ENCODE data around the gene ANO2.

The ANO2 gene

DNA sequence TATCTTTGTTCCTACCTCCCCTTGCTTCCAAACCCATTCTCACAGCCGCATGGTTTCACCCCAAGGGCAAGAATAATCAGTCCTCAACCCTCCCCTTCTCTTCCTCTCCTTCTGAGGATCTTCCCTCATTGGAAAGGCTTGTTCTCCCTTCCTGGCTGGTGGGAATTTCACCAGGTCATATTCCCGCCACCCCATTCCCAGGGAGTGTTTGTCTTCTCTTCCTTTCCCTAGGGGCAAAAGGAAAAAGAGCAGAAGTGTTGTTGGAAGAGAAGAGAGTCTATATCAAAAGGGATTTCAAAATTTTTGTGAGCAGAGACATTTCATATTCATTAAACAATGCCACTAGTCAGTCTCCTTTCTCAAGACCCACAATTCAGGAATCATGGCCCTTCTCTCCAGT lies 176.9 kb downstream of the ANO2 start:
- no peak overlapping the region for H3K4me3 ChIP-seq (ENCODE audit: low read length)
- H3K27me3 ChIP-seq (ENCODE audit: control insufficient read depth, low read length), result peaks cover 9% of the 10 kb centered on the region
- H3K4me2 ChIP-seq (ENCODE audit: low read length), result no peak overlapping the region
- H3K9me2 ChIP-seq (replicated peaks; ENCODE audit: control insufficient read depth, low read length), result no peaks in the 10 kb centered on the region
- TF ChIP-seq EZH2phosphoT487 (IDR thresholded peaks at IDR 0.05; ENCODE audit: borderline replicate concordance, low read length), result no peak
- TF ChIP-seq, protein P1, sequence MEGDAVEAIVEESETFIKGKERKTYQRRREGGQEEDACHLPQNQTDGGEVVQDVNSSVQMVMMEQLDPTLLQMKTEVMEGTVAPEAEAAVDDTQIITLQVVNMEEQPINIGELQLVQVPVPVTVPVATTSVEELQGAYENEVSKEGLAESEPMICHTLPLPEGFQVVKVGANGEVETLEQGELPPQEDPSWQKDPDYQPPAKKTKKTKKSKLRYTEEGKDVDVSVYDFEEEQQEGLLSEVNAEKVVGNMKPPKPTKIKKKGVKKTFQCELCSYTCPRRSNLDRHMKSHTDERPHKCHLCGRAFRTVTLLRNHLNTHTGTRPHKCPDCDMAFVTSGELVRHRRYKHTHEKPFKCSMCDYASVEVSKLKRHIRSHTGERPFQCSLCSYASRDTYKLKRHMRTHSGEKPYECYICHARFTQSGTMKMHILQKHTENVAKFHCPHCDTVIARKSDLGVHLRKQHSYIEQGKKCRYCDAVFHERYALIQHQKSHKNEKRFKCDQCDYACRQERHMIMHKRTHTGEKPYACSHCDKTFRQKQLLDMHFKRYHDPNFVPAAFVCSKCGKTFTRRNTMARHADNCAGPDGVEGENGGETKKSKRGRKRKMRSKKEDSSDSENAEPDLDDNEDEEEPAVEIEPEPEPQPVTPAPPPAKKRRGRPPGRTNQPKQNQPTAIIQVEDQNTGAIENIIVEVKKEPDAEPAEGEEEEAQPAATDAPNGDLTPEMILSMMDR (IDR thresholded peaks at IDR 0.05; ENCODE audit: low read depth, low read length, poor library complexity, severe bottlenecking), result no peak
- H3K36me3 ChIP-seq (ENCODE audit: control insufficient read depth, low read length), result no peaks in the 10 kb centered on the region
- no peaks in the 10 kb centered on the region for H3K9me3 ChIP-seq (ENCODE audit: control insufficient read depth, insufficient read depth, low read length)
- H3K27ac ChIP-seq (ENCODE audit: low read depth, low read length), result no peak overlapping the region
- H3F3A ChIP-seq (ENCODE audit: control insufficient read depth, insufficient read depth), result no peaks in the 10 kb centered on the region
- H3K4me1 ChIP-seq (ENCODE audit: control insufficient read depth, low read length), result no peaks in the 10 kb centered on the region
- no peaks in the 10 kb centered on the region for H4K20me1 ChIP-seq (ENCODE audit: control insufficient read depth, insufficient read depth, low read depth, low read length)
- H3K79me2 ChIP-seq (ENCODE audit: control insufficient read depth, low read length), result no peaks in the 10 kb centered on the region

DNA sequence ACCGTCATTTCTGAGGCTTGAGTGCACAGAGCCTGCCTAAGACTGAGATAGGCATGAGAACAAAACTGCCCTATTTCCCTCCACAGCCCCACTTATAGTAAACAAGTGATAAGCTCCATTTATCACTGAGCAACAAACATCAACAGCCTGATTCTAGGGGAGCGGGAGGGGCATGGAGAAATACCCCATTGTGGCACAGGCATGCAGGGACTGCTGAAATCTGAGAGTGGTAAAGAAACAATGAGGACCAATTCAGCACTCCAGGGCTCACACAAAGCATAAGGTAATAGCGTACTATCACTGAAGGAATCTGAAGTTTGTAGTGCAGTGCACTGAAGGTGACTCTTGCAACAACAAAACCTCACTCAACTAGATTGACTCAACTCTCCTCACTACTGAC lies 186.7 kb downstream of the ANO2 start:
- Histone ChIP-seq H3K27me3 (ENCODE audit: control insufficient read depth, low read length) (peaks cover 5% of the 10 kb centered on the region; the same call in 1 of the 2 replicates), H4K20me1 (ENCODE audit: control insufficient read depth, insufficient read depth, low read depth, low read length) (no peaks in the 10 kb centered on the region), H3K9me2 (replicated peaks; ENCODE audit: control insufficient read depth, low read length) (no peaks in the 10 kb centered on the region), H3K79me2 (ENCODE audit: control insufficient read depth, low read length) (no peaks in the 10 kb centered on the region), H3F3A (ENCODE audit: control insufficient read depth, insufficient read depth) (no peaks in the 10 kb centered on the region), H3K4me3 (ENCODE audit: low read length) (no peak overlapping the region), H3K4me1 (ENCODE audit: control insufficient read depth, low read length) (no peaks in the 10 kb centered on the region), H3K36me3 (ENCODE audit: control insufficient read depth, low read length) (no peaks in the 10 kb centered on the region), H3K27ac (ENCODE audit: low read depth, low read length) (no peak overlapping the region), H3K4me2 (ENCODE audit: low read length) (no peak overlapping the region), H3K9me3 (ENCODE audit: control insufficient read depth, insufficient read depth, low read length) (no peaks in the 10 kb centered on the region)
- TF ChIP-seq, protein P1 (IDR thresholded peaks at IDR 0.05; ENCODE audit: low read depth, low read length, poor library complexity, severe bottlenecking), result no peak
- TF ChIP-seq EZH2phosphoT487 (IDR thresholded peaks at IDR 0.05; ENCODE audit: borderline replicate concordance, low read length), result no peak

DNA sequence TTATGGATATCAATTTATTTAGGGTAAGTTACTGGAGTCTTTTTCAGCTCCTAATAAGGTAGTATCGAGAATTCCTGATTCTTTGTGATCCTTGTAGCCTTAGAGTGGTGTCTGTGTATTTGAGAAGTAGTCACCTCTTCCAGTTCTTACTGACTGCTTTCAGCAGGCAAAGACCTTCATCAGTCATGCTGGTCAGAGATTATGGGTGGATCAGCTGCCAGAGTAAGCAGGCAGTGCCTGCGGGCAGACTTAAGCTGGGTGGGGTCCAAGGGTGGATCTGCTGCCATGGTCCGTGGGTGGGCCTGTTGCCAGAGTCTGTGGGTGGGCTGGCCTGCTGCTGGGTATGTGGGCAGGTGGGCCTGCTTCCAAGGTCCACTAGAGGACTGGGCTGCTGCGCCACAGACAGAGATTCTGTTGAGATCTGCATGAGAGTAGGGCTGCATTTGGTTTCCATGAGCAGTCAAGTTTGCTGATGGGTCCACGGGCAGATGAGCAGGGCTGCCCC lies 188.7 kb downstream of the ANO2 start:
- H3F3A ChIP-seq (ENCODE audit: control insufficient read depth, insufficient read depth), result no peaks in the 10 kb centered on the region
- H3K4me1 ChIP-seq (ENCODE audit: control insufficient read depth, low read length), result no peaks in the 10 kb centered on the region
- no peaks in the 10 kb centered on the region for H4K20me1 ChIP-seq (ENCODE audit: control insufficient read depth, insufficient read depth, low read depth, low read length)
- H3K36me3 ChIP-seq (ENCODE audit: control insufficient read depth, low read length), result no peaks in the 10 kb centered on the region
- TF ChIP-seq EZH2phosphoT487 (IDR thresholded peaks at IDR 0.05; ENCODE audit: borderline replicate concordance, low read length), result no peak
- TF ChIP-seq, protein P1 (IDR thresholded peaks at IDR 0.05; ENCODE audit: low read depth, low read length, poor library complexity, severe bottlenecking), result no peak
- no peak overlapping the region for H3K27ac ChIP-seq (ENCODE audit: low read depth, low read length)
- H3K27me3 ChIP-seq (ENCODE audit: control insufficient read depth, low read length), result peaks cover 3% of the 10 kb centered on the region; the same call in 1 of the 2 replicates
- H3K9me2 ChIP-seq (replicated peaks; ENCODE audit: control insufficient read depth, low read length), result no peaks in the 10 kb centered on the region
- H3K4me3 ChIP-seq (ENCODE audit: low read length), result no peak overlapping the region
- no peaks in the 10 kb centered on the region for H3K9me3 ChIP-seq (ENCODE audit: control insufficient read depth, insufficient read depth, low read length)
- H3K79me2 ChIP-seq (ENCODE audit: control insufficient read depth, low read length), result no peaks in the 10 kb centered on the region
- H3K4me2 ChIP-seq (ENCODE audit: low read length), result no peak overlapping the region

All from DOHH2 (cell line).